ENCODE data around the gene NBPF11.
"Not testable (repeated sequence)": the region's sequence is repeated elsewhere in the genome, so short reads cannot be mapped to it uniquely, and the experiment has no call there.

NBPF11 gene

GRCh38 chr1:148160343-148161052 lies 8.4 kb upstream of the NBPF11 start:
- Histone ChIP-seq H3K79me2 (ENCODE audit: insufficient read depth, low read length) (no peaks in the 10 kb centered on the region), H3K27ac (ENCODE audit: low read depth, low read length) (no peak overlapping the region), H2AFZ (ENCODE audit: low read depth, low read length, severe bottlenecking) (no peak overlapping the region), H3K9me3 (ENCODE audit: insufficient read depth, low read length) (no peaks in the 10 kb centered on the region), H4K20me1 (ENCODE audit: low read depth, low read length) (no peaks in the 10 kb centered on the region), H3K27me3 (ENCODE audit: low read length) (no peaks in the 10 kb centered on the region), H3K9ac (ENCODE audit: low read length) (no peak overlapping the region), H3F3A (ENCODE audit: insufficient read depth) (no peaks in the 10 kb centered on the region), H3K4me3 (ENCODE audit: insufficient read depth, low read length, poor library complexity, severe bottlenecking) (no peak overlapping the region), H3K9me2 (replicated peaks; ENCODE audit: insufficient read depth, low read length) (no peaks in the 10 kb centered on the region), H3K4me2 (ENCODE audit: low read depth, low read length, poor library complexity, severe bottlenecking) (no peak overlapping the region), H3K36me3 (ENCODE audit: low read length) (no peaks in the 10 kb centered on the region)
- no peak for TF ChIP-seq EZH2phosphoT487 (conservative IDR thresholded peaks at IDR 0.05; ENCODE audit: low read length)
- no peak for TF ChIP-seq CTCF (IDR thresholded peaks at IDR 0.05; ENCODE audit: insufficient read depth, low read length, poor library complexity, severe bottlenecking)

- H4K20me1 ChIP-seq (ENCODE audit: low read depth, low read length), result no peaks in the 10 kb centered on the region
- H2AFZ ChIP-seq (ENCODE audit: low read depth, low read length, severe bottlenecking), result no peak overlapping the region
- no peak overlapping the region for H3K4me3 ChIP-seq (ENCODE audit: insufficient read depth, low read length, poor library complexity, severe bottlenecking)
- no peaks in the 10 kb centered on the region for H3K9me3 ChIP-seq (ENCODE audit: insufficient read depth, low read length)
- no peak overlapping the region for H3K9ac ChIP-seq (ENCODE audit: low read length)
- H3F3A ChIP-seq (ENCODE audit: insufficient read depth), result no peaks in the 10 kb centered on the region
- no peak overlapping the region for H3K4me2 ChIP-seq (ENCODE audit: low read depth, low read length, poor library complexity, severe bottlenecking)
- H3K9me2 ChIP-seq (replicated peaks; ENCODE audit: insufficient read depth, low read length), result no peaks in the 10 kb centered on the region
- no peaks in the 10 kb centered on the region for H3K79me2 ChIP-seq (ENCODE audit: insufficient read depth, low read length)
- H3K27me3 ChIP-seq (ENCODE audit: low read length), result no peaks in the 10 kb centered on the region
- H3K36me3 ChIP-seq (ENCODE audit: low read length), result no peaks in the 10 kb centered on the region
- no peak overlapping the region for H3K27ac ChIP-seq (ENCODE audit: low read depth, low read length)
- TF ChIP-seq CTCF (IDR thresholded peaks at IDR 0.05; ENCODE audit: insufficient read depth, low read length, poor library complexity, severe bottlenecking) (no peak), EZH2phosphoT487 (conservative IDR thresholded peaks at IDR 0.05; ENCODE audit: low read length) (no peak)
Measured at GRCh38 chr1:148160048-148160342, 7.9 kb upstream of the NBPF11 start.

GRCh38 chr1:148158341-148159003 lies 6.4 kb upstream of the NBPF11 start:
- TF ChIP-seq EZH2phosphoT487 (conservative IDR thresholded peaks at IDR 0.05; ENCODE audit: low read length), result no peak
- TF ChIP-seq CTCF (IDR thresholded peaks at IDR 0.05; ENCODE audit: insufficient read depth, low read length, poor library complexity, severe bottlenecking), result no peak
- Histone ChIP-seq H2AFZ (ENCODE audit: low read depth, low read length, severe bottlenecking) (no peak overlapping the region), H3K4me3 (ENCODE audit: insufficient read depth, low read length, poor library complexity, severe bottlenecking) (no peak overlapping the region)

GRCh38 chr1:148157803-148158202 lies 5.7 kb upstream of the NBPF11 start:
- not testable (repeated sequence) for H3K9ac ChIP-seq (ENCODE audit: low read length); H3K79me2 ChIP-seq (ENCODE audit: insufficient read depth, low read length); H4K20me1 ChIP-seq (ENCODE audit: low read depth, low read length); H3K36me3 ChIP-seq (ENCODE audit: low read length); H3K4me2 ChIP-seq (ENCODE audit: low read depth, low read length, poor library complexity, severe bottlenecking); H3F3A ChIP-seq (ENCODE audit: insufficient read depth); H3K9me3 ChIP-seq (ENCODE audit: insufficient read depth, low read length); H3K27me3 ChIP-seq (ENCODE audit: low read length); H3K27ac ChIP-seq (ENCODE audit: low read depth, low read length); H3K4me3 ChIP-seq (ENCODE audit: insufficient read depth, low read length, poor library complexity, severe bottlenecking); H3K9me2 ChIP-seq (replicated peaks; ENCODE audit: insufficient read depth, low read length); H2AFZ ChIP-seq (ENCODE audit: low read depth, low read length, severe bottlenecking)

More at GRCh38 chr1:148158341-148159003, 6.4 kb upstream of the NBPF11 start:
- H4K20me1 ChIP-seq (ENCODE audit: low read depth, low read length), result no peaks in the 10 kb centered on the region
- no peaks in the 10 kb centered on the region for H3K79me2 ChIP-seq (ENCODE audit: insufficient read depth, low read length)
- no peak overlapping the region for H3K27ac ChIP-seq (ENCODE audit: low read depth, low read length)
- H3K9me2 ChIP-seq (replicated peaks; ENCODE audit: insufficient read depth, low read length), result no peaks in the 10 kb centered on the region
- H3K4me2 ChIP-seq (ENCODE audit: low read depth, low read length, poor library complexity, severe bottlenecking), result no peak overlapping the region
- no peaks in the 10 kb centered on the region for H3K36me3 ChIP-seq (ENCODE audit: low read length)
- no peaks in the 10 kb centered on the region for H3F3A ChIP-seq (ENCODE audit: insufficient read depth)
- no peak overlapping the region for H3K9ac ChIP-seq (ENCODE audit: low read length)
- no peaks in the 10 kb centered on the region for H3K27me3 ChIP-seq (ENCODE audit: low read length)
- no peaks in the 10 kb centered on the region for H3K9me3 ChIP-seq (ENCODE audit: insufficient read depth, low read length)

- H2AFZ ChIP-seq (ENCODE audit: low read depth, low read length, severe bottlenecking), result peak overlapping the region; percentile 59
- not testable (repeated sequence) for H3K36me3 ChIP-seq (ENCODE audit: low read length); H3K79me2 ChIP-seq (ENCODE audit: insufficient read depth, low read length); H3K9me2 ChIP-seq (replicated peaks; ENCODE audit: insufficient read depth, low read length); H3K9me3 ChIP-seq (ENCODE audit: insufficient read depth, low read length); H3K27ac ChIP-seq (ENCODE audit: low read depth, low read length); H3K4me3 ChIP-seq (ENCODE audit: insufficient read depth, low read length, poor library complexity, severe bottlenecking); H4K20me1 ChIP-seq (ENCODE audit: low read depth, low read length); H3K27me3 ChIP-seq (ENCODE audit: low read length); H3F3A ChIP-seq (ENCODE audit: insufficient read depth)
- H3K9ac ChIP-seq (ENCODE audit: low read length), result peak overlapping the region; percentile 41
- H3K4me2 ChIP-seq (ENCODE audit: low read depth, low read length, poor library complexity, severe bottlenecking), result peak overlapping the region; percentile 34
Measured at GRCh38 chr1:148155494-148156275, 3.6 kb upstream of the NBPF11 start.

All from SU-DHL-6 (cell line).